WTC11 (cell line): ENCODE data around the gene HPX. TPM values are rescaled to one million over a fixed set of nuclear protein-coding genes. Genes with fewer than 3 reads are reported as not detected.

Source experiments
- ATAC-seq: fragments of 200-7000 bp; cut with Tn5 transposase; 2 replicates; pipeline ENCODE4 v1.10.0; 2021; ENCODE audit warnings: mild to moderate bottlenecking, moderate library complexity
- CTCF ChIA-PET: fragments of 300-600 bp; sonication (Branson Sonifier 250); formaldehyde crosslinking; loops from one replicate; lab custom pipeline; 2021; ENCODE audit warnings: antibody characterized with exemption; lab: Charles Lee
- POLR2A ChIA-PET: fragments of 350-600 bp; sonication (Branson Sonifier 250); formaldehyde crosslinking; loops from one replicate; lab custom pipeline; 2021; ENCODE audit warnings: antibody characterized with exemption; lab: Charles Lee
- DNase-seq: peaks from one replicate; pipeline ENCODE4 v3.0.0; 2021; ENCODE audit warnings: low spot score
- H3K27ac Mint-ChIP-seq: 2 replicates; pipeline ENCODE4 v1.8.0; 2021; ENCODE audit warnings: mixed read lengths
- H3K27me3 Mint-ChIP-seq: 2 replicates; pipeline ENCODE4 v1.8.0; 2021; ENCODE audit warnings: low read depth, mild to moderate bottlenecking, moderate library complexity, mixed read lengths
- H3K36me3 Mint-ChIP-seq: 2 replicates; pipeline ENCODE4 v1.8.0; 2021; ENCODE audit warnings: mixed read lengths
- H3K4me1 Mint-ChIP-seq: 2 replicates; pipeline ENCODE4 v1.8.0; 2022; ENCODE audit warnings: mixed read lengths
- H3K4me3 Mint-ChIP-seq: 2 replicates; pipeline ENCODE4 v1.8.0; 2021; ENCODE audit warnings: mild to moderate bottlenecking, moderate library complexity, mixed read lengths
- H3K9me3 Mint-ChIP-seq: 2 replicates; pipeline ENCODE4 v1.8.0; 2021; ENCODE audit warnings: mixed read lengths
- GABPB1 ChIP-seq: sonication (generic); formaldehyde crosslinking; IDR thresholded peaks from 2 replicates; pipeline ENCODE4 v1.8.1; 2023; ENCODE audit warnings: mild to moderate bottlenecking, missing genetic modification reagents
- HMGA2 ChIP-seq: fragments of 250-450 bp; sonication (Bioruptor Pico); IDR thresholded peaks from 2 replicates; pipeline ENCODE4 v1.4.0; 2021; ENCODE audit warnings: mild to moderate bottlenecking, moderate library complexity
- JAZF1 ChIP-seq: fragments of 250-450 bp; sonication (Bioruptor Pico); IDR thresholded peaks from 2 replicates; pipeline ENCODE4 v1.9.0; 2021; ENCODE audit warnings: moderate library complexity, mild to moderate bottlenecking, inconsistent platforms
- NR2C2 ChIP-seq: sonication (generic); formaldehyde crosslinking; IDR thresholded peaks from 2 replicates; pipeline ENCODE4 v1.8.0; 2022; ENCODE audit warnings: mild to moderate bottlenecking, missing genetic modification reagents
- PRRX2 ChIP-seq: fragments of 250-450 bp; sonication (Bioruptor Pico); IDR thresholded peaks from 2 replicates; pipeline ENCODE4 v1.8.0; 2021; ENCODE audit warnings: mild to moderate bottlenecking
- ZNF138 ChIP-seq: sonication (generic); formaldehyde crosslinking; conservative IDR thresholded peaks from 2 replicates; pipeline ENCODE4 v1.8.1; 2022; ENCODE audit warnings: mild to moderate bottlenecking, moderate library complexity, missing genetic modification reagents
- ZNF317 ChIP-seq: sonication (generic); formaldehyde crosslinking; IDR thresholded peaks from 2 replicates; pipeline ENCODE4 v1.8.1; 2023; ENCODE audit warnings: low read depth, mild to moderate bottlenecking, moderate library complexity, missing genetic modification reagents, borderline replicate concordance
- total RNA-seq: library from RNA; stranded (reverse); gene quantifications from 3 replicates; pipeline ENCODE4 v1.2.3, GENCODE V29; 2021
- TF ChIP-seq, protein P1 (sequence below): sonication (generic); formaldehyde crosslinking; IDR thresholded peaks from 2 replicates; pipeline ENCODE4 v1.8.1; 2023; ENCODE audit warnings: mild to moderate bottlenecking, missing genetic modification reagents, borderline replicate concordance
- TF ChIP-seq, protein P2 (sequence below): sonication (generic); formaldehyde crosslinking; IDR thresholded peaks from 2 replicates; pipeline ENCODE4 v1.8.1; 2022; ENCODE audit warnings: low read depth, mild to moderate bottlenecking, moderate library complexity, missing genetic modification reagents, borderline replicate concordance
- TF ChIP-seq, protein P3 (sequence below): sonication (generic); formaldehyde crosslinking; IDR thresholded peaks from 2 replicates; pipeline ENCODE4 v1.8.0; 2022; ENCODE audit warnings: mild to moderate bottlenecking, missing genetic modification reagents
- TF ChIP-seq, protein P4 (sequence below): sonication (generic); formaldehyde crosslinking; IDR thresholded peaks from 2 replicates; pipeline ENCODE4 v1.8.1; 2022; ENCODE audit warnings: mild to moderate bottlenecking, missing genetic modification reagents, moderate library complexity, borderline replicate concordance
- TF ChIP-seq, protein P5 (sequence below): fragments of 250-450 bp; sonication (Bioruptor Pico); IDR thresholded peaks from 2 replicates; pipeline ENCODE4 v1.9.0; 2021; ENCODE audit warnings: mild to moderate bottlenecking
- TF ChIP-seq, protein P6 (sequence below): sonication (generic); formaldehyde crosslinking; IDR thresholded peaks from 2 replicates; pipeline ENCODE4 v1.8.0; 2023; ENCODE audit warnings: mild to moderate bottlenecking, missing genetic modification reagents

HPX gene
- total RNA-seq, 1 experiment from 2014 or later = 1.7 TPM

DNA sequence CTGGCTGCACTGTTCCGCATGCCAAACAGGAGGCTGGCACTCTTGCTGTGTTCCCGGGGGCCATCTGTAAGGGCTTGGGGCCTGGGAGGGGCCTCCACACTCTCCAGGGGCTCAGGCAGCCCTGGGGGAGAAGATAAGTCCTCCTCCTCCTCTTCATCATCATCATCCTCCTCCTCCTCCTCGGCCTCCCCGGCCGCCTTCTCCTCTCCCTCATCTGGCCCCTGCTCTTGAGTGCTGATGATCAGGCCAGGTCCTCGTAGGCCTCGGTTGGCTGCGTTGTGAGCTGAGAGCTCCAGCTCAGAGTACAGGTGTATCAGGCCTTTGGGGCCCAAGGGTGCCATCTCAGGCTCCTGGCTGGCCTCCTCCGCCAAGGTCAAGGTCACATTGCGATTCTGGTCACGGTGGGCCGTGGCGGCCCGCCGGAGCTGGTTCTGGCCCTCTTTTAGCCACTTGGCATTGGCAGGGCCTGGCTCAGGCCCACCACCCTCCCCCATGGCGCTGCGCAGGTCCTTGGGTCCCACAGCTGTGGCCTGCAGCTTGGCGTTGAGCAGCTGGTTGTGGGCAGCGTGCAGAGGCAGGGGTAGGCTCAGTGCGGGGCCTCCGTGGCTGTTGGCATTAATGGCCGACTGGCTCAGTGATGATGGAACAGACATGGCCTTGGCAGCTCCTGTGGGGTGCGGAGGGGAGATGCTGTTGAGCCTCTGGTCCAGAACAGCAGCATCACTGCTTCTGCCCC is 29.9 kb downstream of the HPX start:
- ATAC-seq = no peak

DNA sequence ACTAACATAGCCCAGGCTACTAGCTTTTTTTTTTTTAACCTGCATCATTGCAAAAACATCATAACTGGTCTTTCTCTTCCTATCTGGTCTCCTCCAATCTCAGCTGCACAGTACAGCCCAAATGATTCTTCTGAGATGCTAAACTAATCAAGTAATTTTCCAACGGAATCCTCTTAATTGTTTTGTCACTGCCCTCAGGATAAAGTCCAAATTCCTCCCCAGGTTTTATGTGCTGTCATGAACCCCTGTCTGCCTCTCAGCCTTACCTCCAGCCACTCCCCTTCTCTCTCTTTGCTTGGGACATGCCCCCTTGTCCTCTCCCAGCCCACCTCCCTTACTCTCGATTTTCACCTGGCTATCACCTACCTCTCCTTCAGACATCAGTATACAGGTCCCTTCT is 34.4 kb downstream of the HPX start:
- ChIA-PET POLR2A (interaction anchor here (0.6 kb wide), 1 partner anchor 16 kb away, joined by 3 read pairs; the partner anchor contains the start of gene SMPD1), CTCF (interaction anchor here (1.0 to 2.4 kb wide), 5 partner anchors 16 to 125 kb away, joined by 3 to 23 read pairs (median 5); partner anchors contain the start of gene SMPD1)
- peaks cover 18% of the 10 kb centered on the region for H3K4me1 Mint-ChIP-seq
- no peak overlapping the region for H3K27ac Mint-ChIP-seq
- no peaks in the 10 kb centered on the region for H3K27me3 Mint-ChIP-seq
- no peaks in the 10 kb centered on the region for H3K9me3 Mint-ChIP-seq
- H3K4me3 Mint-ChIP-seq = no peak overlapping the region
- ATAC-seq (no peak), DNase-seq (no peak)
- no peaks in the 10 kb centered on the region for H3K36me3 Mint-ChIP-seq
- TF ChIP-seq, protein P1, sequence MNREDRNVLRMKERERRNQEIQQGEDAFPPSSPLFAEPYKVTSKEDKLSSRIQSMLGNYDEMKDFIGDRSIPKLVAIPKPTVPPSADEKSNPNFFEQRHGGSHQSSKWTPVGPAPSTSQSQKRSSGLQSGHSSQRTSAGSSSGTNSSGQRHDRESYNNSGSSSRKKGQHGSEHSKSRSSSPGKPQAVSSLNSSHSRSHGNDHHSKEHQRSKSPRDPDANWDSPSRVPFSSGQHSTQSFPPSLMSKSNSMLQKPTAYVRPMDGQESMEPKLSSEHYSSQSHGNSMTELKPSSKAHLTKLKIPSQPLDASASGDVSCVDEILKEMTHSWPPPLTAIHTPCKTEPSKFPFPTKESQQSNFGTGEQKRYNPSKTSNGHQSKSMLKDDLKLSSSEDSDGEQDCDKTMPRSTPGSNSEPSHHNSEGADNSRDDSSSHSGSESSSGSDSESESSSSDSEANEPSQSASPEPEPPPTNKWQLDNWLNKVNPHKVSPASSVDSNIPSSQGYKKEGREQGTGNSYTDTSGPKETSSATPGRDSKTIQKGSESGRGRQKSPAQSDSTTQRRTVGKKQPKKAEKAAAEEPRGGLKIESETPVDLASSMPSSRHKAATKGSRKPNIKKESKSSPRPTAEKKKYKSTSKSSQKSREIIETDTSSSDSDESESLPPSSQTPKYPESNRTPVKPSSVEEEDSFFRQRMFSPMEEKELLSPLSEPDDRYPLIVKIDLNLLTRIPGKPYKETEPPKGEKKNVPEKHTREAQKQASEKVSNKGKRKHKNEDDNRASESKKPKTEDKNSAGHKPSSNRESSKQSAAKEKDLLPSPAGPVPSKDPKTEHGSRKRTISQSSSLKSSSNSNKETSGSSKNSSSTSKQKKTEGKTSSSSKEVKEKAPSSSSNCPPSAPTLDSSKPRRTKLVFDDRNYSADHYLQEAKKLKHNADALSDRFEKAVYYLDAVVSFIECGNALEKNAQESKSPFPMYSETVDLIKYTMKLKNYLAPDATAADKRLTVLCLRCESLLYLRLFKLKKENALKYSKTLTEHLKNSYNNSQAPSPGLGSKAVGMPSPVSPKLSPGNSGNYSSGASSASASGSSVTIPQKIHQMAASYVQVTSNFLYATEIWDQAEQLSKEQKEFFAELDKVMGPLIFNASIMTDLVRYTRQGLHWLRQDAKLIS (CRISPR knock-in tag) = no peak
- TF ChIP-seq, protein P2, sequence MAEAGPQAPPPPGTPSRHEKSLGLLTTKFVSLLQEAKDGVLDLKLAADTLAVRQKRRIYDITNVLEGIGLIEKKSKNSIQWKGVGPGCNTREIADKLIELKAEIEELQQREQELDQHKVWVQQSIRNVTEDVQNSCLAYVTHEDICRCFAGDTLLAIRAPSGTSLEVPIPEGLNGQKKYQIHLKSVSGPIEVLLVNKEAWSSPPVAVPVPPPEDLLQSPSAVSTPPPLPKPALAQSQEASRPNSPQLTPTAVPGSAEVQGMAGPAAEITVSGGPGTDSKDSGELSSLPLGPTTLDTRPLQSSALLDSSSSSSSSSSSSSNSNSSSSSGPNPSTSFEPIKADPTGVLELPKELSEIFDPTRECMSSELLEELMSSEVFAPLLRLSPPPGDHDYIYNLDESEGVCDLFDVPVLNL (CRISPR knock-in tag) = no peak
- TF ChIP-seq NR2C2 (CRISPR knock-in tag) (no peak), ZNF138 (CRISPR knock-in tag) (no peak), GABPB1 (CRISPR knock-in tag) (no peak), JAZF1 (CRISPR knock-in tag) (no peak), HMGA2 (CRISPR knock-in tag) (no peak)
- TF ChIP-seq, protein P3, sequence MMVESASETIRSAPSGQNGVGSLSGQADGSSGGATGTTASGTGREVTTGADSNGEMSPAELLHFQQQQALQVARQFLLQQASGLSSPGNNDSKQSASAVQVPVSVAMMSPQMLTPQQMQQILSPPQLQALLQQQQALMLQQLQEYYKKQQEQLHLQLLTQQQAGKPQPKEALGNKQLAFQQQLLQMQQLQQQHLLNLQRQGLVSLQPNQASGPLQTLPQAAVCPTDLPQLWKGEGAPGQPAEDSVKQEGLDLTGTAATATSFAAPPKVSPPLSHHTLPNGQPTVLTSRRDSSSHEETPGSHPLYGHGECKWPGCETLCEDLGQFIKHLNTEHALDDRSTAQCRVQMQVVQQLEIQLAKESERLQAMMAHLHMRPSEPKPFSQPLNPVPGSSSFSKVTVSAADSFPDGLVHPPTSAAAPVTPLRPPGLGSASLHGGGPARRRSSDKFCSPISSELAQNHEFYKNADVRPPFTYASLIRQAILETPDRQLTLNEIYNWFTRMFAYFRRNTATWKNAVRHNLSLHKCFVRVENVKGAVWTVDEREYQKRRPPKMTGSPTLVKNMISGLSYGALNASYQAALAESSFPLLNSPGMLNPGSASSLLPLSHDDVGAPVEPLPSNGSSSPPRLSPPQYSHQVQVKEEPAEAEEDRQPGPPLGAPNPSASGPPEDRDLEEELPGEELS (CRISPR knock-in tag) = no peak
- TF ChIP-seq, protein P4, sequence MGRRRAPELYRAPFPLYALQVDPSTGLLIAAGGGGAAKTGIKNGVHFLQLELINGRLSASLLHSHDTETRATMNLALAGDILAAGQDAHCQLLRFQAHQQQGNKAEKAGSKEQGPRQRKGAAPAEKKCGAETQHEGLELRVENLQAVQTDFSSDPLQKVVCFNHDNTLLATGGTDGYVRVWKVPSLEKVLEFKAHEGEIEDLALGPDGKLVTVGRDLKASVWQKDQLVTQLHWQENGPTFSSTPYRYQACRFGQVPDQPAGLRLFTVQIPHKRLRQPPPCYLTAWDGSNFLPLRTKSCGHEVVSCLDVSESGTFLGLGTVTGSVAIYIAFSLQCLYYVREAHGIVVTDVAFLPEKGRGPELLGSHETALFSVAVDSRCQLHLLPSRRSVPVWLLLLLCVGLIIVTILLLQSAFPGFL = no peak
- TF ChIP-seq, protein P5, sequence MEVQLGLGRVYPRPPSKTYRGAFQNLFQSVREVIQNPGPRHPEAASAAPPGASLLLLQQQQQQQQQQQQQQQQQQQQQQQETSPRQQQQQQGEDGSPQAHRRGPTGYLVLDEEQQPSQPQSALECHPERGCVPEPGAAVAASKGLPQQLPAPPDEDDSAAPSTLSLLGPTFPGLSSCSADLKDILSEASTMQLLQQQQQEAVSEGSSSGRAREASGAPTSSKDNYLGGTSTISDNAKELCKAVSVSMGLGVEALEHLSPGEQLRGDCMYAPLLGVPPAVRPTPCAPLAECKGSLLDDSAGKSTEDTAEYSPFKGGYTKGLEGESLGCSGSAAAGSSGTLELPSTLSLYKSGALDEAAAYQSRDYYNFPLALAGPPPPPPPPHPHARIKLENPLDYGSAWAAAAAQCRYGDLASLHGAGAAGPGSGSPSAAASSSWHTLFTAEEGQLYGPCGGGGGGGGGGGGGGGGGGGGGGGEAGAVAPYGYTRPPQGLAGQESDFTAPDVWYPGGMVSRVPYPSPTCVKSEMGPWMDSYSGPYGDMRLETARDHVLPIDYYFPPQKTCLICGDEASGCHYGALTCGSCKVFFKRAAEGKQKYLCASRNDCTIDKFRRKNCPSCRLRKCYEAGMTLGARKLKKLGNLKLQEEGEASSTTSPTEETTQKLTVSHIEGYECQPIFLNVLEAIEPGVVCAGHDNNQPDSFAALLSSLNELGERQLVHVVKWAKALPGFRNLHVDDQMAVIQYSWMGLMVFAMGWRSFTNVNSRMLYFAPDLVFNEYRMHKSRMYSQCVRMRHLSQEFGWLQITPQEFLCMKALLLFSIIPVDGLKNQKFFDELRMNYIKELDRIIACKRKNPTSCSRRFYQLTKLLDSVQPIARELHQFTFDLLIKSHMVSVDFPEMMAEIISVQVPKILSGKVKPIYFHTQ (CRISPR knock-in tag) = no peak

More for the DNA sequence above, 29.9 kb downstream of the HPX start:
- Mint-ChIP-seq H3K9me3 (no peaks in the 10 kb centered on the region), H3K4me3 (no peak overlapping the region), H3K27me3 (no peaks in the 10 kb centered on the region)
- no peak for DNase-seq
- TF ChIP-seq, protein P3 (CRISPR knock-in tag) = no peak
- no peak for TF ChIP-seq HMGA2 (CRISPR knock-in tag)
- TF ChIP-seq ZNF317 (CRISPR knock-in tag) = no peak
- no peak for TF ChIP-seq PRRX2 (CRISPR knock-in tag)
- TF ChIP-seq, protein P6, sequence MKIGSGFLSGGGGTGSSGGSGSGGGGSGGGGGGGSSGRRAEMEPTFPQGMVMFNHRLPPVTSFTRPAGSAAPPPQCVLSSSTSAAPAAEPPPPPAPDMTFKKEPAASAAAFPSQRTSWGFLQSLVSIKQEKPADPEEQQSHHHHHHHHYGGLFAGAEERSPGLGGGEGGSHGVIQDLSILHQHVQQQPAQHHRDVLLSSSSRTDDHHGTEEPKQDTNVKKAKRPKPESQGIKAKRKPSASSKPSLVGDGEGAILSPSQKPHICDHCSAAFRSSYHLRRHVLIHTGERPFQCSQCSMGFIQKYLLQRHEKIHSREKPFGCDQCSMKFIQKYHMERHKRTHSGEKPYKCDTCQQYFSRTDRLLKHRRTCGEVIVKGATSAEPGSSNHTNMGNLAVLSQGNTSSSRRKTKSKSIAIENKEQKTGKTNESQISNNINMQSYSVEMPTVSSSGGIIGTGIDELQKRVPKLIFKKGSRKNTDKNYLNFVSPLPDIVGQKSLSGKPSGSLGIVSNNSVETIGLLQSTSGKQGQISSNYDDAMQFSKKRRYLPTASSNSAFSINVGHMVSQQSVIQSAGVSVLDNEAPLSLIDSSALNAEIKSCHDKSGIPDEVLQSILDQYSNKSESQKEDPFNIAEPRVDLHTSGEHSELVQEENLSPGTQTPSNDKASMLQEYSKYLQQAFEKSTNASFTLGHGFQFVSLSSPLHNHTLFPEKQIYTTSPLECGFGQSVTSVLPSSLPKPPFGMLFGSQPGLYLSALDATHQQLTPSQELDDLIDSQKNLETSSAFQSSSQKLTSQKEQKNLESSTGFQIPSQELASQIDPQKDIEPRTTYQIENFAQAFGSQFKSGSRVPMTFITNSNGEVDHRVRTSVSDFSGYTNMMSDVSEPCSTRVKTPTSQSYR (CRISPR knock-in tag) = no peak
- TF ChIP-seq, all 79 proteins: peak for 0
- Mint-ChIP-seq H3K4me1 (peaks cover 12% of the 10 kb centered on the region; the same call in 1 of the 2 replicates), H3K27ac (no peak overlapping the region), H3K36me3 (no peaks in the 10 kb centered on the region)
- ChIA-PET POLR2A (no interaction called here), CTCF (interaction anchor here (0.6 to 2.2 kb wide), 6 partner anchors 8 to 48 kb away, joined by 3 to 9 read pairs (median 6); partner anchors contain the start of gene APBB1)
